ELR (cell line): ENCODE data around the gene CYTH1.
"Not testable (repeated sequence)": the region's sequence is repeated elsewhere in the genome, so short reads cannot be mapped to it uniquely, and the experiment has no call there.

Experiments
- DNase-seq: peaks from one replicate; pipeline ENCODE4 v3.0.0-alpha.2; 2015; ENCODE audit warnings: low read depth

CYTH1 gene

GRCh38 chr17:78787444-78787843 is 5.4 kb upstream of the CYTH1 start:
- no peak for DNase-seq

GRCh38 chr17:78785663-78786057 is 3.6 kb upstream of the CYTH1 start:
- DNase-seq = no peak

- DNase-seq = no peak
These were observed 3.1 kb upstream of the CYTH1 start for GRCh38 chr17:78785011-78785662.

- no peak for DNase-seq
These were observed 2.3 kb upstream of the CYTH1 start for GRCh38 chr17:78784352-78784751.

GRCh38 chr17:78783711-78784324 is 1.7 kb upstream of the CYTH1 start:
- DNase-seq = no peak

- peak; percentile 63 for DNase-seq
These were observed 775 bp downstream of the CYTH1 start for GRCh38 chr17:78781104-78781892.

GRCh38 chr17:78780335-78780734 is 1.7 kb downstream of the CYTH1 start:
- DNase-seq = no peak

GRCh38 chr17:78779850-78780249 is 2.2 kb downstream of the CYTH1 start:
- DNase-seq = no peak

- DNase-seq = not testable (repeated sequence)
These were observed 2.8 kb downstream of the CYTH1 start for GRCh38 chr17:78779286-78779651.

- DNase-seq = no peak
These were observed 4.2 kb downstream of the CYTH1 start for GRCh38 chr17:78777881-78778280.

- DNase-seq = no peak
These were observed 7.0 kb downstream of the CYTH1 start for GRCh38 chr17:78774956-78775571.

GRCh38 chr17:78774453-78774852 is 7.6 kb downstream of the CYTH1 start:
- DNase-seq = no peak

- no peak for DNase-seq
These were observed 10.2 kb downstream of the CYTH1 start for GRCh38 chr17:78771758-78772382.

- no peak for DNase-seq
These were observed 12.8 kb downstream of the CYTH1 start for GRCh38 chr17:78769196-78769773.

GRCh38 chr17:78767806-78768205 is 14.3 kb downstream of the CYTH1 start:
- no peak for DNase-seq

- DNase-seq = no peak
These were observed 15.3 kb downstream of the CYTH1 start for GRCh38 chr17:78766743-78767294.

GRCh38 chr17:78766225-78766624 is 15.8 kb downstream of the CYTH1 start:
- DNase-seq = no peak

GRCh38 chr17:78765821-78766220 is 16.3 kb downstream of the CYTH1 start:
- DNase-seq = no peak

- no peak for DNase-seq
These were observed 17.2 kb downstream of the CYTH1 start for GRCh38 chr17:78764871-78765270.

GRCh38 chr17:78763561-78763960 is 18.5 kb downstream of the CYTH1 start:
- no peak for DNase-seq

- DNase-seq = peak; percentile 42
These were observed 20.2 kb downstream of the CYTH1 start for GRCh38 chr17:78761789-78762406.
